ENCODE data around the gene NLRP3. TPM values are rescaled to one million over a fixed set of nuclear protein-coding genes. Genes with fewer than 3 reads are reported as not detected.

The NLRP3 gene
- total RNA-seq, 1 experiment from 2014 or later: not detected

DNA sequence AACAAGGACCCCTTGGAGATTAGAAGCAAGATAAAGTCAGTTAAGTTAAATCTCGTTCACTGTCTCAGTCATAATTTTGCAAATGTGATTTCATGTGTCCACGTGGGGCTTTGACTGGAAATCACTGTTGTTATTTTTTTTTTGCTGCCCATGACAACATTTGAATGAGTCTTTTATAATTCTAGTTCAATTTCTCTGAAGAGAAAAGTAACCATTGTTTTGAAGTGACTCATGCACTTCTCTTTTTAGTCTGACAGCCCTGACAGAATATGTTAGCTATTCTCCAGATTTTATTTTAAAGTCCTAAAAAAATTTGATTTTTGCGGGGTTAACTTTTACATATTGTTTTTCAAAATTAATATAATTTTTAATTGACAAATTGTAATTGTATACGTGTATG lies 30.7 kb upstream of the NLRP3 start (continued):
- TF ChIP-seq, protein P1, sequence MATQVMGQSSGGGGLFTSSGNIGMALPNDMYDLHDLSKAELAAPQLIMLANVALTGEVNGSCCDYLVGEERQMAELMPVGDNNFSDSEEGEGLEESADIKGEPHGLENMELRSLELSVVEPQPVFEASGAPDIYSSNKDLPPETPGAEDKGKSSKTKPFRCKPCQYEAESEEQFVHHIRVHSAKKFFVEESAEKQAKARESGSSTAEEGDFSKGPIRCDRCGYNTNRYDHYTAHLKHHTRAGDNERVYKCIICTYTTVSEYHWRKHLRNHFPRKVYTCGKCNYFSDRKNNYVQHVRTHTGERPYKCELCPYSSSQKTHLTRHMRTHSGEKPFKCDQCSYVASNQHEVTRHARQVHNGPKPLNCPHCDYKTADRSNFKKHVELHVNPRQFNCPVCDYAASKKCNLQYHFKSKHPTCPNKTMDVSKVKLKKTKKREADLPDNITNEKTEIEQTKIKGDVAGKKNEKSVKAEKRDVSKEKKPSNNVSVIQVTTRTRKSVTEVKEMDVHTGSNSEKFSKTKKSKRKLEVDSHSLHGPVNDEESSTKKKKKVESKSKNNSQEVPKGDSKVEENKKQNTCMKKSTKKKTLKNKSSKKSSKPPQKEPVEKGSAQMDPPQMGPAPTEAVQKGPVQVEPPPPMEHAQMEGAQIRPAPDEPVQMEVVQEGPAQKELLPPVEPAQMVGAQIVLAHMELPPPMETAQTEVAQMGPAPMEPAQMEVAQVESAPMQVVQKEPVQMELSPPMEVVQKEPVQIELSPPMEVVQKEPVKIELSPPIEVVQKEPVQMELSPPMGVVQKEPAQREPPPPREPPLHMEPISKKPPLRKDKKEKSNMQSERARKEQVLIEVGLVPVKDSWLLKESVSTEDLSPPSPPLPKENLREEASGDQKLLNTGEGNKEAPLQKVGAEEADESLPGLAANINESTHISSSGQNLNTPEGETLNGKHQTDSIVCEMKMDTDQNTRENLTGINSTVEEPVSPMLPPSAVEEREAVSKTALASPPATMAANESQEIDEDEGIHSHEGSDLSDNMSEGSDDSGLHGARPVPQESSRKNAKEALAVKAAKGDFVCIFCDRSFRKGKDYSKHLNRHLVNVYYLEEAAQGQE (IDR thresholded peaks at IDR 0.05; ENCODE audit: low read depth): no peak
- TF ChIP-seq ZBTB33 (IDR thresholded peaks at IDR 0.05; ENCODE audit: extremely low read depth, insufficient replicate concordance, low read length): no peak

GRCh38 chr1:247386217-247386616 lies 29.8 kb upstream of the NLRP3 start:
- Histone ChIP-seq H2AFZ (ENCODE audit: low read depth, low read length, poor library complexity, severe bottlenecking) (no peak overlapping the region), H3K9me3 (ENCODE audit: control insufficient read depth in 1 of 2, insufficient read depth in 1 of 2, low read depth in 1 of 2, low read length in 2 of 2) (no peaks in the 10 kb centered on the region), H3K9me2 (ENCODE audit: insufficient read depth) (no peaks in the 10 kb centered on the region), H3K27ac (ENCODE audit: low read depth, low read length) (no peak overlapping the region), H3K27me3 (ENCODE audit: insufficient read depth, low read length) (no peaks in the 10 kb centered on the region), H3K36me3 (ENCODE audit: control insufficient read depth in 1 of 2, insufficient read depth in 2 of 2, low read length in 2 of 2) (no peaks in the 10 kb centered on the region), H3K4me2 (ENCODE audit: low read length) (no peak overlapping the region), H3K9ac (ENCODE audit: low read length) (no peak overlapping the region), H3K4me3 (replicated peaks in 1 of 2; ENCODE audit: low read depth in 1 of 2, low read length in 2 of 2) (no peak overlapping the region), H4K20me1 (ENCODE audit: insufficient read depth) (no peaks in the 10 kb centered on the region), H3K79me2 (ENCODE audit: insufficient read depth, low read length) (no peaks in the 10 kb centered on the region), H3K4me1 (ENCODE audit: control insufficient read depth in 1 of 2, insufficient read depth in 2 of 2, low read length in 2 of 2) (no peaks in the 10 kb centered on the region)
- no TSS peak for BruUV-seq (replicated peaks)
- ChIA-PET CTCF (interaction anchor here (1.2 kb wide), 1 partner anchor 14 kb away, joined by 3 read pairs; no protein-coding TSS in a partner anchor), POLR2A (no interaction called here), RAD21 (ENCODE audit: low non-redundant PET in 1 of 2, low total read pairs in 2 of 2, uncharacterized antibody in 2 of 2, unreplicated experiment in 2 of 2) (no interaction called here)
- TF ChIP-seq, protein P2, sequence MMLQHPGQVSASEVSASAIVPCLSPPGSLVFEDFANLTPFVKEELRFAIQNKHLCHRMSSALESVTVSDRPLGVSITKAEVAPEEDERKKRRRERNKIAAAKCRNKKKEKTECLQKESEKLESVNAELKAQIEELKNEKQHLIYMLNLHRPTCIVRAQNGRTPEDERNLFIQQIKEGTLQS (IDR thresholded peaks at IDR 0.05): no peak
- TF ChIP-seq EGR1 (IDR thresholded peaks at IDR 0.05; ENCODE audit: low read depth): no peak
- TF ChIP-seq ELF1 (IDR thresholded peaks at IDR 0.05; ENCODE audit: borderline replicate concordance, low read depth): no peak
- TF ChIP-seq JUND (IDR thresholded peaks at IDR 0.05): no peak
- no peak for TF ChIP-seq EZH2phosphoT487 (IDR thresholded peaks at IDR 0.05; ENCODE audit: borderline replicate concordance)
- no peak for TF ChIP-seq YY1 (IDR thresholded peaks at IDR 0.05; ENCODE audit: extremely low read depth, insufficient replicate concordance, low read depth, low read length)
- TF ChIP-seq SIN3A (IDR thresholded peaks at IDR 0.05; ENCODE audit: low read depth): no peak
- no peak for TF ChIP-seq ZNF274 (IDR thresholded peaks at IDR 0.05; ENCODE audit: low read depth, low read length)
- TF ChIP-seq CEBPB (IDR thresholded peaks at IDR 0.05; ENCODE audit: low read depth): no peak
- intact Hi-C loops (cut with micrococcal nuclease): no loop called here
- ATAC-seq (no peak), DNase-seq (ENCODE audit: low read depth, low spot score) (no peak)

Data from HCT116 (cell line).